Cortex of kidney (tissue), 1 donor: ENCODE data around the gene SRPK2.

Experiments
- DNase-seq: peaks from one replicate; lab custom pipeline; 2025; lab: John Stamatoyannopoulos, UW

Gene SRPK2

DNA sequence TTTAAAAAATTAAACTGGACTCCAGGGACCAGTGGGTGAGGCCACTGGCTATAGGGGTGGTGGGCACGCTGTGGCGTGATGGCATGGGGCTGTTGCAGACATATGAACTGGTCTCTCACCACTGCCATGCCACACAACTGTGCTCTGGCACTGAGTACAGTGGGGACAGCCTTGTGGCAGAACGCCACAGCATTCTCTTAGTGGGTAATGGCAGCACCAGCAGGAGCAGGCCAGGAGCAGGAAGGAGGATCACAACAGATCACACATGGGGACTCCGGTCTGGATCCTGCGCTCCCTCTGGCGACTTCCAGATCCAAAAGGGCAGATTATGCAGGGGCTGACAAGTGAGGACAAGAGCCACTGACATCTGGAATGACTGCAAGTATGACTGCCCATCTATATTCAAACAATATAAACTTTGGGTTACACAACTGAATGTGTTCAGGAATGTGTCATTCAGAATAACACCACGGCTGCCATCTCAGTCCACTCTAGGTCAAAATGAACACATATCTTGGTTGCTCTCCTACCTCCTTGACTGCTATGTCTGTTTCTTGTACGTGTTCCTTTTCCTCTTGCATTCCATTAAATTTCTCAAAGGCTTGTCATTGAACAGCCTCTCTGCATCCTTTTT is 198.7 kb downstream of the SRPK2 start:
- DNase-seq, result no peak

DNA sequence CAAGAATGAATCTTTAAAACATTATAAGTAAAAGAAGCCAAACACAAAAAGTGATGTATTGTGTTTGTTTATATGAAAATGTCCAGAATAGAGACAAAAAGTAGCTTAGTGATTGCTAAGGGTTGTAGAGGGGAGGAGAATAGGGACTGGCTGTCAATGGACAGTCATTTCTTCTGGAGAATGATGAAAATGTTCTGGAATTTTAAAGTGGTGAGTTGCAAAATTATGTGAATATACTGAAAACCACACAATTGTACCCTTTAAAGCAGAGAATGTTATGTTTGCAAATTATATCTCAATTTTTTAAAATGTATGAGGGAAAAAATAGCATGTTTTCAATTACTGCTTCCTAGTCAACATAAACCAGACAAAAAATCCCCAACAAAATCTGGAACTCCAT is 200.5 kb downstream of the SRPK2 start:
- no peak for DNase-seq

DNA sequence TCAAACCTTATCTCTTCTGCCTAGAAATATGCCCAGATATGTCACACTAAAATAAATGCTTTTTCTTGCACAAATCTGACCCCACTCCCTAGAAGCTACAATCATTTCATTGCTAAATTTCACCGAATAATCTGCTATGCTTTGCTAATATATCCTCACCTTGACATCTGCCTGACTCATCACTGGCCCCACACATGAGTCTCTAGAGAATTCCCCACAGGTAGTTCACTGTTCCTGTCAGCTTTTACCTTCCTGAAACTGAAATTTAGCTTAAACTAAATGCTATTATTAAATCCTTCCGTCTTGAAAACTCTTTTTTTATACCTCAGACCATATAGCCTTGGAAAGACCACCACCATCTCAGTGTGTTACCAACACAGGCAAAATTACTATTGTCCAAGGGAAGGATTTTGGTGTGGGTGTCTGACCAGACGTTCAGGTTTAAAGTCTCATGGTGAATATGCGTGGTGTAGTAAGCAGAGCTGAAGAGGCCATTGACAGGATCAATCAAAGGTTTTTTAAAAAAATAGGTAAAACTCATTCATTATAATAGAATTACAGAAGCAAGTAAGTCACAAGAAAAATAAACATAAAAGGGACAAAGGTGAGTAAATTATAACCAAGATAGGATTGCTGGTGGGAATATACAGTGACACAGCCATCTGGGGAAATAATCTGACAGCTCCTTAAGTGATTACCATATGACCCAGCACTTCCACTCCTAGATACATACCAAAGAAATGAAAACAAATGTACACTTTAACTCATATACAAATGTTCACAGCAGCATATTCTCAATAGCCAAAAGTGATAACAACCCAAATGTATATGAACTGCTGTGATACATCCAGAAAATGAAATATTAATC is 201.2 kb downstream of the SRPK2 start:
- no peak for DNase-seq

- DNase-seq, result no peak
Observed at GRCh38 chr7:105185290-105186010, 203.3 kb downstream of the SRPK2 start.

GRCh38 chr7:105180002-105180401 is 208.7 kb downstream of the SRPK2 start:
- DNase-seq, result no peak

DNA sequence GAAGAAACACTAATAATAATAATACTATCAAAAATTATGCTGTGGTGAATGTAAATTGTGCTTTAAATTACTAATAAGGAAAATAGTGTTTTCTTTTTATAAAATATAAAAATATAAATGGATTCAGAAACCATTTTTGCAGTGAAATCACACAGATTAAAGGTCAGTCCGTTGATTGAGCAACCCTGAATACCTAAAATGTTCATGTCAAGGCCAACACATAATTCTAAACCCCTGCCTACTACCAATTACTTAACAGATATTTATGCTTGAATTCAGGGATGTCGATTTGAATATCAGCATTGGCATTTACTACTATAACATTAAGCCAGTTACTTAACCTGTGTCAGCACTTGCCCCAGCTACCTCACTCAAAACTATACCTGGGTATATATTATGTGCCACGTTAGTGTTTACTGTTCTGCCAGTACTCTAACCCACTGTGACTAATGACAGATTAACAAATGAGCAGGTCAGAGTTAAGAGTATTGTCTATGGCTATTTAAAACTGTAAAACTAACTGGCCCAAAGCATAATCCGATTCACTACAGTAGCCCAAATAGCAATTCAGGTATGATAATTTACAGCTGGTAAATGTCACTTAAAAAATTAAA is 209.7 kb downstream of the SRPK2 start:
- DNase-seq, result no peak

DNA sequence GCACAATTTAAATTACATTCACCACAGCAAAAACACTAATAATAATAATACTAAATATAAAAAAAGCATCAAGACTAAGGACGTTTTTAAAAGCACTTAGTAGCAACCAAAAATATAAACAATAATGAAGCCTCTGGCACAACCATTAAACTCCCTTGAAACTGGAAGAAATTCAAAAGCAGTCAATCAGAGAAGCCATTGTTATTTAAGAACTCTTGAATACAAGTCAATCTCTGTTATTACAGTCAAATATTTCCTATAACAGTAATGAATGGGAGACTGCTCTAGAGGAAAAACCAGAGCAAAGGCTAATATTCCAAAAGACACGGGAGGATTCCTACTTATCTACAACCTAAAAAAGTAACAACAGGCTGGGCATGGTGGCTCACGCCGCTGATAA is 210.5 kb downstream of the SRPK2 start:
- no peak for DNase-seq

DNA sequence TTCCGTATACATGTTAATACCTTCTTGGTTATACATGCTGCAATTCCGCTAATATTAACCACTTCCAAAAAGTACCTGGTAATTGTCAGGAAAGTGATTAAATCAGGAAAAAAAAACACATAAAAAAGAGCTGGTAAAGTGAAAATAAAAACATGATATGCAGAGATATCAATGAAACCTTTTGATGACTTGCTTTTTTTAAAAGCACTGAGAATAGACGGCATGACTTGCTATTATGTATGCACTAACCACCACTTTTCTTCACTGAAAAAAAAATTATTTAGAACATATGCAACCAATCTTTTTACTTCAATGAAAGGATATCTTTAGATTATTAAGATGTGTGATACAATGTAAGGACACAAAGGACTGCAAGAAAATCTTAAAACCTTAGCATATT is 211.7 kb downstream of the SRPK2 start:
- DNase-seq, result no peak

- no peak for DNase-seq
Observed at GRCh38 chr7:105173586-105173985, 215.1 kb downstream of the SRPK2 start.

DNA sequence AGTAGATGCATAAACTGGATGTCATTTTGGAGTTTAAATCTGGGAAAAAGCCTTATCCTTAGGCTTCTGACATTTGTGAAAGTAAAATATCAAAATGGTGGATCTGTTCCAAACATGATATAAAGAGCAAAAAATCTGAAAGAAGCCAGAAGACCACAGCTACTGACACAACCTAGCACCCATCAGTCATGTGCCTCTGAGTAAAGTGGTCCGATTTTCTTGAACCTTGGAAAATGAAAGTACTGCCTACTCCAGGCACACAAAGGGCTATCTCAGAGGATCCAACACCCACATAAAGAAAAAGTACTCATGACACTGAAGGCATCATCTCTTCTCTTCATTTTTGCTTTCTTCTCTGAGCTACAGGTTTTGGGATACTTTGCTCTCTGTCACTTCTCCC is 224.0 kb downstream of the SRPK2 start:
- DNase-seq, result no peak

GRCh38 chr7:105163718-105164117 is 225.0 kb downstream of the SRPK2 start:
- no peak for DNase-seq

- DNase-seq, result no peak
Observed at GRCh38 chr7:105161366-105161765, 227.4 kb downstream of the SRPK2 start.

DNA sequence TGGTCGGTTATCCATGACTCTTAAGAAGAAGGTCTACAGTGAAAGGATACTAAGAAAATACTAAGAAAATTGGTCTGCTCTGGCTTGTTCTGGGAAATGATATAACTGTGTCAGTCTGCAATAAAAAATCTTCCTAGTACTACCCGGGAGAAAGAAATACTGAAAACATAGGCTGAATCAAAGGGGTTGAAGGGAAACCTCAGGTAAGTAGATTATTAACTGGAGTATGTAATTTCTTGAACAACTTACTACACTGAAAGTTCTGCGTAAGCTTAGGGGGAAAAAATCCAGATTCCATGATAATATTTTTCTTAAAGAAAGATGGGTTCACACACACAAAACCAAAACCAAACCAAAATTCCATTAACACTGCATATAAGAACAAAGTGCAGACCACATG is 231.4 kb downstream of the SRPK2 start:
- no peak for DNase-seq

DNA sequence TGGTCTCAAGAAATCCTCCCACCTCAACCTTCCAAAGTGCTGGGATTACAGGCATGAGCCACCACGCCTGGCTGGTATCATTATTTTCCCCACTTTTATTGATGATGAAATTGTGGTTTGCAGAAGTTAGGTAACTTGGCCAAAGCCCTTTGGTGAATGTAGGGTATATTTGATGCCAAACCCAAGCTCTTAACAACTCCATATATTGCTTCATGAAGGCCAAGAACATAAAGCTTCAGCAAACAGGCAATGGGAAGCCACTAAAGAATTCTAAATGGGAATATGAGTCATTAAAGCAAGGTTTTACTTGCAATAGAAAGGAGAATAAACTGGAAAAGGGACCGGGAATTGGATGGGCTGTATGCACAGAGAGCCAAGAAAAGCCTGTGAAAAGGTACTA is 232.0 kb downstream of the SRPK2 start:
- DNase-seq, result no peak

DNA sequence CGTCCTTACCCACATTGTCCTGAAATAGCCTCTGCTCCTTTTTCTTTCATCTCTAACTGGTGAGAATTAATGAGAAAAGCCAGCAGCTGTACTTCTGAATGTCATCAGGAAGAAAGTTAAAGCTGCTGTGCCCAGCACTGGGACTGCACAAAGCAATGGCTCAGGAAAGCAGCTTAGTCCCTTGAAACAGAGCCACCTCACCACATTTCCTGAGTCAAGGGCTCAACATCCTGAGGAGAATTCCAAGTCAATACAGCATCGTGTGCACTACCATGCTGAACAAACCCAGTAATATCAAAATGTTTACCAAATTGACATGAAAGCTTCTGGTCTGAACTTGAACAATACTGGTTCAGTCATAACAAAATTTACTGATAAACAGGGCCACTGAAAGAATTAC is 234.6 kb downstream of the SRPK2 start:
- DNase-seq, result no peak

- DNase-seq, result no peak
Observed at GRCh38 chr7:105153531-105153930, 235.2 kb downstream of the SRPK2 start.

GRCh38 chr7:105151152-105151551 is 237.6 kb downstream of the SRPK2 start:
- no peak for DNase-seq

DNA sequence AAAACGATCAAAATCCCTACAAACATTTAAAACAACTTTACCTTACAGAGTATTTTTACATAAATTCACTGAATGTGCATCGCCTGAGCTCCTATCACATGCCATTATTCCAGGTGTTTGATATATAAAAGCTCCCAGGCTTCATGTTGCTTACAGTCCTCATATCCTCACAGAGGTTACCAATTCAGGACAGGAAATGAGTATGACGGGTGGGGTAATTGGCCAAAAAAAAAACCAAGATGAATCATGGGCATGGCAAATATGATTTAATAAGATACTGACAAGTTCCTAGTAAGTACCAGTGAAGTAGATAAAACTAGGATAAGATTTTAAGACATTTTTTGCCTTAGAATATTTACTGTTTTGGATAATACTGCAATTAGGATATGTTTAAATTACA is 238.9 kb downstream of the SRPK2 start:
- no peak for DNase-seq

- DNase-seq, result no peak
Observed at GRCh38 chr7:105141068-105141467, 247.7 kb downstream of the SRPK2 start.

GRCh38 chr7:105139381-105139780 is 249.3 kb downstream of the SRPK2 start:
- DNase-seq, result no peak

DNA sequence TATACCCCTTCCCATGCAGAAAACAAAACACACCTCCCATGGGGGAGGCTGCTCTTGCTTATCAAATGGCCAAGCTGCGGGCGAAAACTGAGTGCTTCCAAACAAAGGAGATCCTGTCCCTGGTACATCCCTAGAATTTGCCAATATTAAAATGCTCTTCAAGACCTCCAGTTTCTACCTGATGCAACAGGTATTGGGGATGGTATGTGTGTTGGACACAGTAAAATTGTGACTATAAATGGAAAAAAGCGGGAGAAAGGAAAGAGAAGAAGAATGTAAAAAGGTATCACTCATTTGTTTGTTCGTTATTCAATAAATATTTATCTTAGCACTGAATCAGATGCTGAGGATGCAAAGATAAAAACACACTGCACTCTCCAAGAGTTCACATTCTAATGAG is 250.8 kb downstream of the SRPK2 start:
- DNase-seq, result no peak

GRCh38 chr7:105136221-105136620 is 252.5 kb downstream of the SRPK2 start:
- DNase-seq, result no peak
